Measurements from ENCODE around the gene APOBEC3H.

GRCh38 chr22:39087098-39087497 lies 9.9 kb upstream of the APOBEC3H start:
- TF ChIP-seq CTCF (conservative IDR thresholded peaks at IDR 0.05; ENCODE audit: low read depth, low read length) (no peak), EZH2 (IDR thresholded peaks at IDR 0.05; ENCODE audit: low read length, unreplicated experiment) (no peak)

Data from PC-3 (cell line).